GM12878 (cell line): Measurements from ENCODE around the gene SYTL2. TPM values are rescaled to one million over a fixed set of nuclear protein-coding genes. Genes with fewer than 3 reads are reported as not detected.

Experiments
- ATAC-seq: fragments of 200-7000 bp; cut with Tn5 transposase; 3 replicates; pipeline ENCODE4 v1.9.1; 2020; ENCODE audit warnings: mild to moderate bottlenecking, moderate library complexity
- BruUV-seq: library from RNA; stranded (reverse); fragments of 400-500 nt; replicated peaks from 2 replicates; lab custom pipeline; 2021; lab: Mats Ljungman, UMichigan
- CTCF ChIA-PET: fragments of 300-600 bp; sonication (Branson Sonifier 250); formaldehyde crosslinking; extraction: SDS; loops from one replicate; lab custom pipeline; 2021; ENCODE audit warnings: inconsistent platforms; lab: Yijun Ruan, JAX
- POLR2A ChIA-PET: fragments of 350-600 bp; formaldehyde crosslinking; extraction: SDS; loops from one replicate; lab custom pipeline; 2021; ENCODE audit warnings: inconsistent platforms; lab: Charles Lee
- RAD21 ChIA-PET: fragments of 300-600 bp; sonication (Branson Sonifier 250); formaldehyde crosslinking; loops from one replicate; lab custom pipeline; 2023; ENCODE audit warnings: antibody characterized with exemption; ENCODE audit not compliant: unreplicated experiment; lab: Charles Lee
- SMC1A ChIA-PET: fragments of 300-600 bp; sonication (Branson Sonifier 250); formaldehyde crosslinking; loops from one replicate; lab custom pipeline; 2023; ENCODE audit not compliant: unreplicated experiment, uncharacterized antibody; lab: Charles Lee
- DNase-seq: peaks from one replicate; pipeline ENCODE4 v3.0.0-alpha.2; 2011; ENCODE audit warnings: low read depth, low spot score
- FAIRE-seq: peaks from 3 replicates; lab custom pipeline; 2011; peaks lifted over from hg19 to GRCh38; lab: Jason Lieb, UNC
- H2AFZ ChIP-seq: 2 replicates; pipeline ENCODE4 v1.6.0; 2011; ENCODE audit warnings: low read depth, low read length, control low read depth; ENCODE audit not compliant: control insufficient read depth
- H3K27ac ChIP-seq: 2 replicates; pipeline ENCODE4 v1.5.1; 2011; ENCODE audit warnings: control low read depth; ENCODE audit not compliant: control insufficient read depth, insufficient read depth
- H3K27me3 ChIP-seq, 2 experiments: replicated peaks in 1 of 2; 2 replicates each; pipeline versions ENCODE4 v1.6.0 to v1.6.1; 2011; ENCODE audit warnings: low read length in 1 of 2; ENCODE audit not compliant: control insufficient read depth in 2 of 2, insufficient read depth in 2 of 2
- H3K36me3 ChIP-seq, 2 experiments: 2 replicates each; pipeline ENCODE4 v1.5.1; 2011; ENCODE audit warnings: low read length in 1 of 2; ENCODE audit not compliant: control insufficient read depth in 2 of 2, insufficient read depth in 2 of 2
- H3K4me1 ChIP-seq: 2 replicates; pipeline ENCODE4 v1.6.1; 2011; ENCODE audit warnings: mild to moderate bottlenecking, low read length, moderate library complexity, mixed read lengths; ENCODE audit not compliant: control insufficient read depth, insufficient read depth
- H3K4me2 ChIP-seq: 2 replicates; pipeline ENCODE4 v1.6.0; 2011; ENCODE audit warnings: control low read depth; ENCODE audit not compliant: control insufficient read depth, insufficient read depth
- H3K4me3 ChIP-seq: fragments of 200-600 bp; sonication (generic); 2 replicates; pipeline ENCODE4 v1.5.1; 2016
- H3K79me2 ChIP-seq: 2 replicates; pipeline ENCODE4 v1.6.0; 2011; ENCODE audit warnings: low read length; ENCODE audit not compliant: control insufficient read depth, insufficient read depth
- H3K9ac ChIP-seq: 2 replicates; pipeline ENCODE4 v1.8.0; 2011; ENCODE audit warnings: low read length, control low read depth, mixed read lengths; ENCODE audit not compliant: control insufficient read depth, insufficient read depth
- H3K9me3 ChIP-seq: replicated peaks from 3 replicates; pipeline ENCODE4 v1.5.1; 2011; ENCODE audit warnings: mild to moderate bottlenecking, low read length; ENCODE audit not compliant: control insufficient read depth, insufficient read depth
- H4K20me1 ChIP-seq: 2 replicates; pipeline ENCODE4 v1.6.0; 2011; ENCODE audit not compliant: control insufficient read depth, insufficient read depth
- BHLHE40 ChIP-seq, 2 experiments: fragments of 450-650 bp in 1 of 2; IDR thresholded peaks; 2 replicates each; pipeline ENCODE4 v1.6.1; 2011 to 2017; ENCODE audit warnings: low read depth in 2 of 2, borderline replicate concordance in 1 of 2, improper control_type of control experiment in 1 of 2, low read length in 1 of 2, mild to moderate bottlenecking in 1 of 2
- BRCA1 ChIP-seq: IDR thresholded peaks from 2 replicates; pipeline ENCODE4 v1.6.1; 2011; ENCODE audit warnings: low read depth, low read length, improper control_type of control experiment
- CREM ChIP-seq: IDR thresholded peaks from 2 replicates; pipeline ENCODE4 v1.6.1; 2014; ENCODE audit warnings: antibody characterized with exemption, low read depth
- EED ChIP-seq: sonication (generic); IDR thresholded peaks from 2 replicates; pipeline ENCODE4 v1.6.1; 2016; ENCODE audit warnings: antibody characterized with exemption, low read depth
- FOS ChIP-seq: IDR thresholded peaks from 3 replicates; pipeline ENCODE4 v1.6.1; 2011; ENCODE audit warnings: borderline replicate concordance; ENCODE audit not compliant: insufficient read length; ENCODE audit errors: extremely low read depth
- MEF2A ChIP-seq: IDR thresholded peaks from 2 replicates; pipeline ENCODE4 v1.6.1; 2011; ENCODE audit warnings: low read depth, mild to moderate bottlenecking, low read length, moderate library complexity; ENCODE audit not compliant: insufficient read depth
- MYB ChIP-seq: fragments of 150-350 bp; IDR thresholded peaks from 2 replicates; pipeline ENCODE4 v1.6.1; 2014; ENCODE audit warnings: mild to moderate bottlenecking, low read depth, low read length, borderline replicate concordance
- PAX8 ChIP-seq: fragments of 450-650 bp; IDR thresholded peaks from 2 replicates; pipeline ENCODE4 v1.6.1; 2017; ENCODE audit warnings: mild to moderate bottlenecking, moderate library complexity
- RAD51 ChIP-seq: fragments of 450-650 bp; IDR thresholded peaks from 2 replicates; pipeline ENCODE4 v1.6.1; 2016; ENCODE audit warnings: moderate library complexity, mild to moderate bottlenecking, inconsistent platforms
- RCOR1 ChIP-seq: conservative IDR thresholded peaks from 2 replicates; pipeline ENCODE4 v1.6.1; 2012; ENCODE audit warnings: low read depth, low read length, improper control_type of control experiment
- SMARCA5 ChIP-seq: fragments of 450-650 bp; IDR thresholded peaks from 2 replicates; pipeline ENCODE4 v1.6.1; 2017; ENCODE audit warnings: mild to moderate bottlenecking
- TCF7 ChIP-seq: IDR thresholded peaks from 2 replicates; pipeline ENCODE4 v1.6.1; 2014; ENCODE audit warnings: antibody characterized with exemption, borderline replicate concordance
- YY1 ChIP-seq: IDR thresholded peaks from 2 replicates; pipeline ENCODE4 v1.6.1; 2011; ENCODE audit warnings: low read depth, mild to moderate bottlenecking, low read length
- WGBS: methylation state at CpG from one replicate; pipeline ENCODE4 v1.1.6; 2016; ENCODE audit warnings: low lambda C conversion rate; ENCODE audit not compliant: insufficient replicate concordance, insufficient coverage; ENCODE audit errors: missing lambda C conversion rate; 5-methylcytosine and 5-hydroxymethylcytosine counted together
- in situ Hi-C: fragments of 300-500 bp; cut with MboI; formaldehyde crosslinking; loops from 9 replicates; pipeline ENCODE4 v1.14.3; 2018; ENCODE audit warnings: mixed read lengths
- intact Hi-C: fragments of 100-400 bp; cut with micrococcal nuclease; formaldehyde crosslinking; loops from one replicate; pipeline ENCODE4 v1.14.2; 2022; ENCODE audit not compliant: unreplicated experiment
- polyA plus RNA-seq, 11 experiments: library from polyadenylated mRNA; depleted of rRNA in 4 of 11; unstranded in 6 of 11; stranded (reverse) in 5 of 11; fragments of >200 nt; fragmentation: Nextera tagmentation in 4 of 11; fragmentation: Illumina TruSeq in 1 of 11; extraction: Ambion mirVana in 4 of 11; extraction: Trizol in 1 of 11; gene quantifications; 1 replicate in 1 of 11; 2 replicates in 10 of 11; pipeline versions ENCODE4 v1.2.1 to v1.2.3, GENCODE V29; 2011 to 2016; ENCODE audit warnings: inconsistent platforms in 2 of 11, missing spikeins in 2 of 11, low read depth in 1 of 11
- total RNA-seq, 4 experiments: library from RNA; depleted of rRNA in 3 of 4; stranded (reverse); fragments of >200 nt in 3 of 4; fragmentation: Illumina TruSeq in 1 of 4; extraction: Trizol in 1 of 4; gene quantifications; 2 replicates each; pipeline versions ENCODE4 v1.2.1 to v1.2.3, GENCODE V29; 2013 to 2021
- TF ChIP-seq, protein P1 (sequence below): fragments of 450-650 bp; IDR thresholded peaks from 2 replicates; pipeline ENCODE4 v1.6.1; 2017; ENCODE audit warnings: mild to moderate bottlenecking, moderate library complexity
- TF ChIP-seq, protein P2 (sequence below): fragments of 450-650 bp; IDR thresholded peaks from 2 replicates; pipeline ENCODE4 v1.6.1; 2017; ENCODE audit warnings: mild to moderate bottlenecking, low read depth, inconsistent platforms; ENCODE audit not compliant: poor library complexity, severe bottlenecking

The SYTL2 gene
- total and polyA plus RNA-seq, 10 of the 15 experiments (the other 5 are each of a cell fraction or from before 2014, with no cell fraction given) = 0.02 to 1.4 (median 0.31) TPM; not detected in 2

DNA sequence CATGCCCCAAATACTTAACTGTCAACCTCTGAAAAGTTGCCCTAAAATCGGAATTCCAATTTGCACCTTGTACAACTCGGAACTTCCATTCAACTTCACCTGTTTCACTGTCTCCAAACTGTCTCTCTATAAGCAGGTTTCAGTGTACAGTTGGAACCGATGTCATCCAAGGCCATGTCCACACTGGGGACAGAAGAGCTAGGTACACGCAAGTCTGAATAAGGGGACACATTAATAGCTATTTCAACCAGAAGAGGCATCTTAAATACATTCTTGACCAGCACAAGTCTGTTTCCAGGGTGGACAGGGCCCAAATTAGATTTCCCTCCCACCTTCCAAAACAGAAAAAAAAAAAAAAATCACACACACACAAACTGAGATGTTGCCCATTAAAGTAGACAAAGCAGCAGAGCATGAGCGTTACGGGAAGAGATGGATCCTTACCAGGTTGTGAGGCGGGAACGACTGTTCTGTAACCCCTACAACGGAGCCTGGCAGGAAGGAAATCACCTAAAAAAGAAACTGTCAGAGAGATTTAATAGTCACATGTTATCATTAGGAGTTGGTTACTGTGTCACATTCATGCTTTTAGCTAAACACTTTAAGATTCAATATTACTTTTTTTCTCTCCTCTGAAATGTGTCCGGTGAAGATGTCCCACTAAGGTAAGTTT is 147.7 kb downstream of the SYTL2 start (continued):
- TF ChIP-seq YY1 = no peak

DNA sequence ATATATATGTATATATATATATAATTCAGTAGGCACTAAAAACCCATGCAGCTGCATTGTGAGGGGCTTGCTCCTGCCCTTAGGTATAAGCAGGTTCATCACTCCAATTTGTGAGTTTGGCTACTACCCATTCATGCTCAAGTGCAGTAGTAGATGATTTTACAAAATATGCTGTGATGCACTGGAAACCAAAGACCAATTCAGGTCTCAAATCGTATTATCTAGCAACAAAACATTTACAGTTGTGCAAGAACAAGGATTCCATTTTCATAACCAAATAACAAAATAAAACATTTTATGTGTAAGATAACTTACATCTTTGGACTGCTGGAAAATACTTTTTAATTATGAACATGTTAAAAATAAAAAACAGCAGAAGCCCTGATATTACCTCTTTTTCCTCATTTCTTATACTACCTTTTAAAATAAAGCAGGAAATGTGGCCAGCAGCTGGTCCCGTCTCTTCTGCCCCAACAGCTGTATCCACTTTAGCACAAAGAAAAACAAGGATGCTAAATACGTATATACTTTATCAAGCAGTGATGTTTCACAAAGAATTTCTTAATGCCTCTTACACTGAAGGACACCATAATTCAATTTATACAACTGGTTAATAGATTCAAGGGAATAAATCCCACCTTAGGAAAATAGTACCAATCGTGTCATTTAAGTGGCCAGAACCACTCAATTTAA is 148.8 kb downstream of the SYTL2 start:
- H3K27ac ChIP-seq = no peak overlapping the region
- TF ChIP-seq EED (no peak), RAD51 (no peak), BHLHE40 (IDR thresholded peaks at IDR 0.05; ENCODE audit: borderline replicate concordance in 1 of 2, low read depth in 2 of 2, low read length in 1 of 2) (no peak), CREM (no peak), MEF2A (no peak), RCOR1 (no peak), SMARCA5 (no peak), PAX8 (no peak), YY1 (no peak), FOS (no peak), MYB (no peak), BRCA1 (no peak), TCF7 (no peak)
- TF ChIP-seq, protein P1, sequence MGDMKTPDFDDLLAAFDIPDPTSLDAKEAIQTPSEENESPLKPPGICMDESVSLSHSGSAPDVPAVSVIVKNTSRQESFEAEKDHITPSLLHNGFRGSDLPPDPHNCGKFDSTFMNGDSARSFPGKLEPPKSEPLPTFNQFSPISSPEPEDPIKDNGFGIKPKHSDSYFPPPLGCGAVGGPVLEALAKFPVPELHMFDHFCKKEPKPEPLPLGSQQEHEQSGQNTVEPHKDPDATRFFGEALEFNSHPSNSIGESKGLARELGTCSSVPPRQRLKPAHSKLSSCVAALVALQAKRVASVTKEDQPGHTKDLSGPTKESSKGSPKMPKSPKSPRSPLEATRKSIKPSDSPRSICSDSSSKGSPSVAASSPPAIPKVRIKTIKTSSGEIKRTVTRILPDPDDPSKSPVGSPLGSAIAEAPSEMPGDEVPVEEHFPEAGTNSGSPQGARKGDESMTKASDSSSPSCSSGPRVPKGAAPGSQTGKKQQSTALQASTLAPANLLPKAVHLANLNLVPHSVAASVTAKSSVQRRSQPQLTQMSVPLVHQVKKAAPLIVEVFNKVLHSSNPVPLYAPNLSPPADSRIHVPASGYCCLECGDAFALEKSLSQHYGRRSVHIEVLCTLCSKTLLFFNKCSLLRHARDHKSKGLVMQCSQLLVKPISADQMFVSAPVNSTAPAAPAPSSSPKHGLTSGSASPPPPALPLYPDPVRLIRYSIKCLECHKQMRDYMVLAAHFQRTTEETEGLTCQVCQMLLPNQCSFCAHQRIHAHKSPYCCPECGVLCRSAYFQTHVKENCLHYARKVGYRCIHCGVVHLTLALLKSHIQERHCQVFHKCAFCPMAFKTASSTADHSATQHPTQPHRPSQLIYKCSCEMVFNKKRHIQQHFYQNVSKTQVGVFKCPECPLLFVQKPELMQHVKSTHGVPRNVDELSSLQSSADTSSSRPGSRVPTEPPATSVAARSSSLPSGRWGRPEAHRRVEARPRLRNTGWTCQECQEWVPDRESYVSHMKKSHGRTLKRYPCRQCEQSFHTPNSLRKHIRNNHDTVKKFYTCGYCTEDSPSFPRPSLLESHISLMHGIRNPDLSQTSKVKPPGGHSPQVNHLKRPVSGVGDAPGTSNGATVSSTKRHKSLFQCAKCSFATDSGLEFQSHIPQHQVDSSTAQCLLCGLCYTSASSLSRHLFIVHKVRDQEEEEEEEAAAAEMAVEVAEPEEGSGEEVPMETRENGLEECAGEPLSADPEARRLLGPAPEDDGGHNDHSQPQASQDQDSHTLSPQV = no peak
- TF ChIP-seq, protein P2, sequence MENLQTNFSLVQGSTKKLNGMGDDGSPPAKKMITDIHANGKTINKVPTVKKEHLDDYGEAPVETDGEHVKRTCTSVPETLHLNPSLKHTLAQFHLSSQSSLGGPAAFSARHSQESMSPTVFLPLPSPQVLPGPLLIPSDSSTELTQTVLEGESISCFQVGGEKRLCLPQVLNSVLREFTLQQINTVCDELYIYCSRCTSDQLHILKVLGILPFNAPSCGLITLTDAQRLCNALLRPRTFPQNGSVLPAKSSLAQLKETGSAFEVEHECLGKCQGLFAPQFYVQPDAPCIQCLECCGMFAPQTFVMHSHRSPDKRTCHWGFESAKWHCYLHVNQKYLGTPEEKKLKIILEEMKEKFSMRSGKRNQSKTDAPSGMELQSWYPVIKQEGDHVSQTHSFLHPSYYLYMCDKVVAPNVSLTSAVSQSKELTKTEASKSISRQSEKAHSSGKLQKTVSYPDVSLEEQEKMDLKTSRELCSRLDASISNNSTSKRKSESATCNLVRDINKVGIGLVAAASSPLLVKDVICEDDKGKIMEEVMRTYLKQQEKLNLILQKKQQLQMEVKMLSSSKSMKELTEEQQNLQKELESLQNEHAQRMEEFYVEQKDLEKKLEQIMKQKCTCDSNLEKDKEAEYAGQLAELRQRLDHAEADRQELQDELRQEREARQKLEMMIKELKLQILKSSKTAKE = no peak

More for the DNA sequence above, 148.8 kb downstream of the SYTL2 start:
- ChIA-PET CTCF (interaction anchor here (1.1 kb wide), 1 partner anchor 12 kb away, joined by 3 read pairs; no protein-coding TSS in a partner anchor), RAD21 (interaction anchor here (2.0 kb wide), 1 partner anchor 14 kb away, joined by 10 read pairs; the partner anchor contains the start of gene TMEM126A), SMC1A (interaction anchor here (1.2 to 8.2 kb wide), 3 partner anchors 14 to 25 kb away, joined by 4 to 66 read pairs (median 4); partner anchors contain the start of gene TMEM126A), POLR2A (interaction anchor here (1.8 to 6.7 kb wide), 2 partner anchors 14 to 34 kb away, joined by 5 to 43 read pairs; partner anchors contain the start of genes TMEM126A and TMEM126B)
- Histone ChIP-seq H3K4me3 (peak overlapping the region; percentile 91), H3K4me1 (no peaks in the 10 kb centered on the region), H3K27me3 (no peaks in the 10 kb centered on the region), H3K9me3 (no peaks in the 10 kb centered on the region), H2AFZ (no peak overlapping the region), H3K4me2 (peak overlapping the region; percentile 91), H3K36me3 (peaks cover 0 to 20% of the 10 kb centered on the region in 2 experiments; a peak in 3 of 4 replicates), H4K20me1 (peaks cover 10% of the 10 kb centered on the region; the same call in 1 of the 2 replicates), H3K79me2 (peaks cover 73% of the 10 kb centered on the region), H3K9ac (peak overlapping the region; percentile 5)
- intact Hi-C loops = loop anchor here (10.0 kb wide), 1 partner anchor 633 kb away; no protein-coding TSS in a partner anchor
- DNase-seq = no peak
- FAIRE-seq = no peak
- WGBS = 9% methylated on average over 4 of the region's 4 CpGs
- in situ Hi-C loops = no loop called here
- ATAC-seq = no peak
- no TSS peak for BruUV-seq
